ENCODE data around the gene PLK2.

PLK2 gene

DNA sequence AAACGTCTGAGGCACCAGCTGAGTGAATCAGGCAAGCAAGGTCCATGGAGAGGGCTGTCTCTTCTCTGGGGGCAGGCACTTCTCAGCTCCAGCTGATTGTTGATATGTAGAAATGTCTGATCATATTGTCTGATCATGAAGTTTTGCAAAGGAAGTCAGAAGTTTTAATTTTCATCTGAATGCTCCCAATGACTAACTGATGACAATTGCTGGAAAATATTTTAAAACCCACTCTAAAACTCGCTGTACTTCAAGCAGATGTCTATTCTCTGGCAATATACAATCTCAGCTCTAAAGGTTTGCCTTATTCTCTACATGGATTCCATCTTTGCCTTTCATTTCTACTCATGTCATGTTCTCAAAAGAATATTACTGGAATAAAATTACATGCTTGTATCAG, 12.7 kb downstream of the PLK2 start:
- no peak for DNase-seq

DNA sequence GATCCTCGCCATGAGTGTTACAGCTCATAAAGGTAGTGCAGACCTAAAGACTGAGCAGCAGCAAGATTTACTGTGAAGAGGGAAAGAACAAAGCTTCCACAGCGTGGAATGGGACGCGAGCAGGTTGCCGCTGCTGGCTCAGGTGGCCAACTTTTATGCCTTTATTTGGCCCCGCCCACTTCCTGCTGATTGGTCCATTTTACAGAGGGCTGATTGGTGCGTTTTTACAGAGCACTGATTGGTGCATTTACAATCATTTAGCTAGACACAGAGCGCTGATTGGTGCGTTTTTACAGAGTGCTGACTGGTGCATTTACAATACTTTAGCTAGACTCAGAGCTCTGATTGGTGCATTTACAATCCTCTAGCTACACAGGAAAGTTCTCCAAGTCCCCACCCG, 13.9 kb downstream of the PLK2 start:
- DNase-seq = no peak

DNA sequence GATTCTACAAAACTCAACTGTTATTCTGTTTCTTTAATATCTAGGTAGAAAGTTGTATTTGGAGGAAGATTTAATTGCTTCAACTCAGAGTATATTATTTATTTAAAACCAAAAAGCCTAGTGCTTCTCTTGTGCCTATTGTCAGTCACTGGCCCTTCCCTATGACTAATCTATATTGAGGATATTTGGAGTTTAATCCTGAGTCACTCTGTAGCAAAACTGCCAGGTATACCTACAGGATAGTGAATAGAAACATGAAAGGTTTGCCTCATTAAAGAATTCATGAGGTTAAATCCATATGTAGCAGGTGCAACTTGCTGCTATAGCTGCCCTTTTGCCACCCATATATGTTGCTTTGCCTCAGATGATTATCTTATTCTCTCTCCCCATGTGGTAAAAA, 15.1 kb downstream of the PLK2 start:
- no peak for DNase-seq

DNA sequence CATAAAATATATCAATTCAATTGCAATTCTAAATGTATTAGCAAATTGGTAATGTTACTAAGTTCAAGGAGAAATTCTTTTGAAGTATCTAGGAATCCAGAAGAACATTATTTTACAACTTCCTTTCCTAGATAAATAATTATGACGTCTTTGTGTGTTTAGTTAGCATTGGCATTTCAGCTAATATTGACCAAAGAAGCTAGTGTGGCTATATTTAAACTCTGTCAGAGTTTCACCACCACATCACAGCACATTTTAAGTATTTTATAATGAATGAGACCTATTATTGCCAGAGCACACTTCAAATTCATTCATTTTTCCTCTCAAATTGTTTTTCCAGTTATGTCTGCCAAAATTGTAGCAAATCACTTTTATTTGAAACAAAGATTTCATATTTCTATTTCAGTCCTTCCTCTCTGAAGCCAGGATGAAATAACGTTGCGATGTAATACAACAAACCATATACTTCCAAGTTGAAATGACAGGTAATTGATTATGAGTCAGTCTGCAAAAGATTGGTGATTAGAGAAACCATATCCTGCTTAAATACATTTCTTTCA, 18.9 kb downstream of the PLK2 start:
- DNase-seq = no peak

DNA sequence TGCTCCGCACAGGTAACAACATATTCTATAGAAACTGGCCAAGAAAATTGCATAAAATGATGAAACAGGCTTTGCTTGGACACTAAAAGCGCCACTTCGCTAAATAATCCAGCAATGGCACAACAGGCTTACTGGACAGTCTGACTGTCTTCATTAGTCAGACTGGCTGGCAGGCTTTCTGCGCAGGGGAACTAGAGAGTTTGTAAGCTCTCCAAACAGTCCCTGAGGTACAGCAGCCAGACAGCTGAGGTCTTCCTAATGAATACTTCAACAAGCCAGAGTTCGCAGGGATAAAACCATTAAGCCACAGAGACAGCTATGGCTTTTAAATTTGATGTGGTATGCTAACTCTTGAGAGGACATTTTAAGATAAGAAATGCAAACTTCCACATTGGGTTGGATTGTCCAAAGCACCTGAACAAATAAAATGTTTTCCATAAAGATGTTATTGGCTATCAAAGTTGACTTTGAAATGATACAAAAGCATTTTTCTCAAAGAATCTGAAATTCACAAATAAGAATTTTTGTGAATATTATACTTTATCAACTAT, 20.7 kb downstream of the PLK2 start:
- DNase-seq = no peak

DNA sequence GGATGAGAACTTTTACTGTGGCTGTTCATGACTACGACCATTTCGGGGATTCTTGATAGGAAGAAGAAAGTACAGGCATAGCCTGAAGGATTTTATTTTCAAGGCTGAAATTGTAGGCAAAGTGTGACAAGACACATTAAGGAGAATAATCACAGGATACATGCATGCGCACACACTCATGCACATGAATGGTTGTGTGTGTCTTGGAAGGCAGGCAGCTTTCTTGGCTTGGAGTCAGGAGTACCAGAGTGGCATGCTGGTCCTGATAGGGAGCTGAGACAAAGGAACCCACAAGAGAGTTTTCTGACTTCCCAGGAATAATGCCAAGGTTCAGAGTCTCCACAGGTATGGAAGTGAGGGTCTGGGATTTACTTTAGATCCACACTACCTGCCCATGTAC, 22.2 kb downstream of the PLK2 start:
- no peak for DNase-seq

DNA sequence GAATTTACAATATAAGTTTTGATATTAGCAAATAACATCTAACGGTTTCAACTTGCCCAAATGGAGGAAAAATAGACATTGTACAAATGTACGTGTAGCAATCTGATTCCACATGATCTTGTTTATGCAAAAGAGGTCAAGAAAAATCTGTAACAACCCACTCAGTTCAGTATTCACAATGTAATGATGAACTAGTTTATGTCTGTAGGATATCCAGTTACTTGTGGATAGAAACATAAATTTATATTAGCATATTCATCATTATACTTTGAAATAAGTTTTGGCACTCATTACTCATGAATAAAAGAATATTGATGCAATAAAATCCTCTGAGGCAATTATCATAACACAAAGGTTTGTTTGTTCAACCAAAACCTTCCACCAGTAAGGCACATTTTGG, 28.1 kb downstream of the PLK2 start:
- no peak for DNase-seq

DNA sequence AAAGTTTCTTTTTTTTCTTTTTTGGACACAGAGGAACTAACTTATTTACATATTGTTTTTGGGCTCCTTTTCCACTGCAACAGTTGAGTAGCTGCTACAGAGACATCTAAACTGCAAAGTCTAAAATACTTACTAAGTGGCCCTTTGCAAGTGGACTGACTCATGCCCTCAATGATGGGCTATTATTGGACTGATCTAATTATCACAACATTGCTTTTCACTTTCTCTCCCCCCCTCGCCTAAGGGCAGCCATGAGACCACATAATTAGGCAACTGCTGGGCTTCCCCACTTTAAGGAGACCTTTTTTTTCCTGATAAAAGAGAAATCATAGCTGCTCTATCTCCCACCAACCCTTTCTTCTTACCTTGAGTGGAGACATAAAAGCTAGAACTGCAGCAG, 47.0 kb downstream of the PLK2 start:
- no peak for DNase-seq

DNA sequence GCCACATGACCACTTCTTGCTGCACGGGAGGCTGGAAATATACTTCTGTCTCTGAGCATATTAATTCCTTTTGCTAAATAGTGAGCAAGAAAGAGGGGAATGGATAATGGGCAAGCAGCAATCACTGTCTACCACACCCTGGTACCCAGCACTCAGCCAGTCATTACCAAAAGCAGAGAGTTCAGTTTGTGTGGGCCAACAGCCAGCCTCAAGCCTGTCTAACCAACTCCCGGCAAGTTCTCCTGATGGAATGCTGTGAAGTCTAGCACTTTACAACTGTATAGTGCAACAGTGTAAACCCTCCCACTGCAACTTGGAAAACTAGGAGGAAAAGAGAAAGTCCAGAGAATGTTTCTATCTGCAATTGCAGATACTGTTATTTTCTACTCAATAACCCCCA, 47.8 kb downstream of the PLK2 start:
- no peak for DNase-seq

DNA sequence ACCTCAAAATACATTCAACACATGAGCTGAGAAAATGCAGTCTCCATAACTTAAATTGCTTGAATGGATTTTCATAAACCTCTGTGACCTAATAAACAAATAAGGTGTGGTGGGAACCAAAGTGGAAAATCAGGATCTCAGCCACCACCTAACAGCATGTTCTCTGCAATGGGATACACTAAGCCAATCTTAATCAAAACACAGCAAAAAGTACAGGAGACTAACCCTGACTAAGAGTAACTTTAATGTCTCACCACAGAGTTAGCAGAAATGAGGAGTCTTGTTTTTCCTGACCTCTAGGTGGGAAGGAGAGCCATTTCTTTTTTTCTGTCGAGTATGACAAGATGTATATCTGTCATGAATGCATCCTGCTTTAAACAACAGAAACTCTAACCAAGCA, 48.5 kb downstream of the PLK2 start:
- no peak for DNase-seq

DNA sequence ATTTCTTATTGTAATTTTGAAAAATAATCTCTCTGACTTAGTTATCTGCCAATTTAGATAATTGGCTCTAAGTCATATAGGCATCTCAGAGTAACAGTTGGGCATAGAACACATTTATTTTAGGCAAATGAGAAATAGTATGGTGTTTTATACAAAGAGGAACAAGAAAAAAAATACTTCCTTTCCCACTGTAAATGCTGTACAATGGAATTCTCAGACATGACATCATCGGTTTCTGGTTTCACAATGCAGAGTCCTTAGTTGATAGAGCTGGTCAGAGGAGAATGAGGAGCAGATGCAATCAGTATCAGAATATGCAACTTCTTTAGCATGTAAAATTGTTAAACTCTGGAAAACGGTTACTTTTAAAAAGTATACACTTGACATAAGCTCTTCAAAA, 49.4 kb downstream of the PLK2 start:
- DNase-seq = no peak

DNA sequence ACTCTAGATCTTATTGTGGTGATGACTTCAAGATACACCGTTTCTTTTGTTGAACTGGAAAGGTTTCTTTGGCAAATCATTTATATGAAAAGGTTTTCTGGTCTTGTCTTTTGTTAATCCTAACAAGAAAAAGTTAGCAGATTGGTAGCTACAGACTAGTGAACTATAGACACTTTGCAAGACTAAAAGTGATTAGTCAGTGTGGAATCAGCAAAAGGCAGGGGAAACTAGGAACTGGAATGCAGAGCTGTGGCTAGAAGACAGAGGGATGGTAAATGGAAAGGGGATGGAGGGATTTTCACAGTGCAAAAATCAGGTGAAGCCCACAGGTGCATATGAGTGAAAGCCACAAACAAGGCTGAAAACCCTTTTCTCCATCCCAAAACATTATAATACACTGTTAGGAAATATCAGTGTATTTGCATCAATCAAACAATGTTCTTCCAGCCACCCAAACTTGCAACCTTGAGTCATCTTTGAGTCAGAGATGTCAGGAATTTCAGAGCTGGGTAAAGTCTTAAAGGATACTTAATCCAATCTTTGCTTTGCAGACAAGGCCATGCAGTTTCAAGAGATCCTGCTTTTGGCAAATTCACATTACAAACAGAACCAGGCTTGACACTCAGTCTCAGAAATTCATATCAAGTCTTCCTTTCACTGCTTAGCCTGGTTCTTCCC, 52.7 kb downstream of the PLK2 start:
- no peak for DNase-seq

DNA sequence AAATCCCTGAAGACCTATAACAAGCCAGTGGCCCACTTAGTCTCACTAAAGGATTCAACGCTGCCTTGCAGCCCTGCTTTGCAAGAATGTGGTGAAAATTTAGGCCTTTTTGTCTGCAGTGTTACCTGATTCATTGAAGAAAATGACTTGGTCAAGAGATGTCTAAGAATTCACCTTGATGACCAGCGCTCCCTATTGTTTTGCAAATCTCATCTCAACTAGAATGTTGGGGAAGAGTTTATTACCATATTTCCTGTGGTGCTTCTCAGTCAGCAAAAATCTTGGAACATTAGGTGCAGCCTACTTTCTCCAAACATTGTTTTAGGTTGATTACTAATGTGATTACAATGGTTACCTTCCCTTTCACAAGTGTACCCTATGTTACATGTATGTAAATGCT, 53.5 kb downstream of the PLK2 start:
- DNase-seq = no peak

DNA sequence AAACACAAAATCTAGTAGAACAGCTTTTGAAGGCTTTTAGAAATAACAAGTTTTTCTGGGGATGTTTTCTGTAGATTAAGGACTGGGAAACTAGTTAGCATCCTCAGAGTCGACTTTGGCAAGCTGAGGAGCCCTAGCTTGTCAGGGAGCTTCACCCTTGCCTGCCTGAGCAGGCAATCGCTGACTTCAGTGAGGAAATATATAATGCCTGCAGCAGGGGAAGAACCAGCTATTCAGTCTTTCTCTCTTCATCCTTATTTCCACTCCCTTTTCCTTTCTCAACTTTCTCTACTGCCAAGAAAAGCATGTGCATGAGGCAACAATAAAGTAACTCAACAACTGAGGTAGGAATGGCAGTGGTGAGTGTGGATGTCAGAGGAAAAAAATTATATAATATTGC, 54.7 kb downstream of the PLK2 start:
- DNase-seq = no peak

DNA sequence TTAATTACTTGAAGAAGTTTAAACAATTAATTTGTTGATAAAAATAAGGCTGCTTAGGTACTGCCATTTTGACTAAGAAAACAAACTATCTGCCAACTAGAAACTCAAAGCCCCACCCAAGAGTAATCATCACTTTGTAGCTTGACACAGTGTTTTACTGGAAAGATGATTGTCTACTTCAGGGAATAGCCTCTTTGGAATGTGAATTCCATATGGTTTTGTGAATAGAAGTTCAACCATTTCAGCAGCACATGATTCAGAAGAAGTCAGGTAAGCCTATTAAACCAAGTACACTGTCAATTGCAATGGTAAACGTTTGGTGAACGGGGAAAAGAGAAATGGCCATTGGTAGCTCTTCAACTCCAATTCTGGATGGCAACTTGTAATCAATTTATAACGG, 55.2 kb downstream of the PLK2 start:
- no peak for DNase-seq
